KOPT-K1 (cell line): ENCODE measurements around the gene ENKUR.

ENCODE experiments used
- H3K27ac ChIP-seq: fragments of 200-600 bp; sonication (generic); 2 replicates; pipeline ENCODE4 v1.5.1; 2016; ENCODE audit warnings: antibody characterized with exemption, mild to moderate bottlenecking, low read depth, low read length; ENCODE audit not compliant: poor library complexity, severe bottlenecking
- H3K36me3 ChIP-seq: fragments of 200-600 bp; sonication (generic); 2 replicates; pipeline ENCODE4 v1.5.1; 2017; ENCODE audit warnings: antibody characterized with exemption, mild to moderate bottlenecking, low read length, moderate library complexity; ENCODE audit not compliant: insufficient read depth
- H3K9me3 ChIP-seq: fragments of 200-600 bp; sonication (generic); 2 replicates; pipeline ENCODE4 v1.5.1; 2017; ENCODE audit warnings: antibody characterized with exemption, low read length, mild to moderate bottlenecking; ENCODE audit not compliant: insufficient read depth, poor library complexity, severe bottlenecking

Gene ENKUR

GRCh38 chr10:24951201-24952142, 64.5 kb downstream of the ENKUR start:
- Histone ChIP-seq H3K36me3 (no peaks in the 10 kb centered on the region), H3K27ac (peak overlapping the region; percentile 90), H3K9me3 (no peaks in the 10 kb centered on the region)

GRCh38 chr10:24950439-24950838, 65.5 kb downstream of the ENKUR start:
- Histone ChIP-seq H3K36me3 (no peaks in the 10 kb centered on the region), H3K27ac (no peak overlapping the region), H3K9me3 (no peaks in the 10 kb centered on the region)

- no peaks in the 10 kb centered on the region for H3K9me3 ChIP-seq
- no peak overlapping the region for H3K27ac ChIP-seq
- no peaks in the 10 kb centered on the region for H3K36me3 ChIP-seq
Observed at GRCh38 chr10:24949616-24950015, 66.3 kb downstream of the ENKUR start.

DNA sequence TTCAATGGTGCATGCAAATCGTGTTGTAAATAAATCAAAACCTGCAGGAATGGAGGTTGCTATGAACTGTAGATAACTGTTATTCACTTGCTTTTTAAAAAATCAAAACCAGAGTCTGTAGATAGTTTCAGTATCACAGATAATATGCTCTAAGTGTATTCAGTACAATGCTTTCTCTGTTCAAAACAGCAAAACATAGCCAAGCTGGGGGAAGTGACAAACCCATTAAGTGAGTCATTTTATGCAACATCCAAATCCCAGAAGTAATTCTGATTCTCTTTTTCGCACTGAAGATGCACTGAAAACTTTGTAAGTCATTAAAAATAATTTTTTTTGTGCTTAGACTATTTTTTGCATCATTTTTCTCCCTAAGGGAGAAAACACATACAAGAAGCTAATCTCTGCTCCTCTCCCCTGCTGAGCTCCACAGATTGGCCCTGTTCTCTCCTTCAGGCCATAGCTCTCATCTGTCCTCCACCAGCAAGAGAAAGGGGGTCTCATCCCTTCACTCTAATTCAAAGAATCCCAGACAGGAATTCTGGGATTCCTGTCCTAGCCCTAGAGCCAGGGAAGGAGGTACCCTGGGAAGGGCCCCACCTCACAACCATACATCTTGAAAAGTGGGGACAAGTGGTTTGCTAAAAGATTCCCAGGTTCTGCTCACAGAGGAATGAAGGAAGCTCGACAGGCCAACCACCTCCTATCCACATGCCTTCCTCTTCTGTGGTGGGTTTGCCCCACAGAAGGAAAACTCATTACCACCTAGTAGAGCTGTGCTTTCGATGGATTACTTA, 68.5 kb downstream of the ENKUR start:
- H3K9me3 ChIP-seq = no peaks in the 10 kb centered on the region
- H3K27ac ChIP-seq = no peak overlapping the region
- H3K36me3 ChIP-seq = no peaks in the 10 kb centered on the region

- Histone ChIP-seq H3K36me3 (no peaks in the 10 kb centered on the region; the same call in 1 of the 2 replicates), H3K27ac (no peak overlapping the region), H3K9me3 (no peaks in the 10 kb centered on the region)
Observed at GRCh38 chr10:24944512-24945255, 71.3 kb downstream of the ENKUR start.

- no peaks in the 10 kb centered on the region for H3K9me3 ChIP-seq
- H3K36me3 ChIP-seq = peaks cover 39% of the 10 kb centered on the region
- H3K27ac ChIP-seq = no peak overlapping the region
Observed at GRCh38 chr10:24938525-24938924, 77.4 kb downstream of the ENKUR start.

- Histone ChIP-seq H3K27ac (no peak overlapping the region), H3K9me3 (no peaks in the 10 kb centered on the region)
Observed at GRCh38 chr10:24938076-24938475, 77.9 kb downstream of the ENKUR start.

DNA sequence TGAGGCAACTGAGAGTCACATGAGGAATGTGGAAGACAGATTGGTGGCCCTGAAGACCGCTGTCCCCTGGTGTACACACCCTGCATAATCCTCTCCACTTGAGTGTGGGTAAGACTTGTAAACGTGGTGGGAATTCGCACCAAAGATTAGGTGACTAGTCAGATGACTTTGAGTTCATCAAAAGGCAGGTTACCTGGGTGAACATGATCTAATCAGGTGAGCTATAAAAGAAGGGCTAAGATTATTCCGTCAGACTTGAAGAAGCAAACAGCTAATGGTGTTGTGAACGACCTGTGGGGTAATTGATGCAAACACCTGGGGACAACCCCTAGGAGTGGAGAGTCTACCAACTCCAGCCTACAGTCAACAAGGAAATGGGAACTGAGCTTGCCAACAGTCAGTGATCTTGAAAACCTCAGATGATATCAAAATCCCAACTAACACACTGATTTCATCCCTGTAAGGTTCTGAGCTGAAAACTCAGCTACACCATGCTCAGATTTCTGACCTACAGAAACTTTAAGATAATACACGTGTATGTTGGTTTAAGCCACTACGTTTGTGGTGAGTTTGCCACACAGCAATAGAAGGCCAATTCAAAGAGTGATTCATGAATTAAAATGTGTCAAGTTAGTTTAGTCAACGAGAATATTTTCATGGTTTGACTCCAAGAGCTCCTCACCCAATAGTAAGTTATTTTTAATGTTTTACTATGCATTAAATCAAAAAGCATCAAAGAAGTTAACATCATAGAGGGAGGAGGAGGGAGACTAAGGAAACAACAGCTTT, 80.3 kb downstream of the ENKUR start:
- Histone ChIP-seq H3K27ac (no peak overlapping the region), H3K9me3 (no peaks in the 10 kb centered on the region), H3K36me3 (peaks cover 39% of the 10 kb centered on the region)

More at GRCh38 chr10:24938076-24938475, 77.9 kb downstream of the ENKUR start:
- H3K36me3 ChIP-seq = peaks cover 39% of the 10 kb centered on the region
